ENCODE results near the gene OTC.

The OTC gene

DNA sequence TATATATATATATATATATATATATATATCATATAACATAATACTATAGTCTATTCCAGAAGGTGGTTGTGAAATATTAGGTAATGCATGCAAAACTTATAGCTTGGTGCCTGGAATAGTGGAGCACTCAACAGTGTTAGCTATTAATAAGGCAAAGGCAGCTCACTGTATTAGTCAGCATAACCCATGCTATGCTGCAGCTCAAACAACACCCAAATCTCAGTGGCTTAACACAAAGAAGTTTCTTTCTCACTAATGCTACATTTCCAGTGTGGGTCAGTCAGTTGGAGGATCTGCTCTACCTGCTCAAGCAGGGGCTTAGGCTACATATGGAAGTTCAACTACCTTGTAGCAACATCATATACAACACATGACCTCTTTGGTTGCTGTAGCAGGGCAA, 19.9 kb upstream of the OTC start:
- TF ChIP-seq, protein P1, sequence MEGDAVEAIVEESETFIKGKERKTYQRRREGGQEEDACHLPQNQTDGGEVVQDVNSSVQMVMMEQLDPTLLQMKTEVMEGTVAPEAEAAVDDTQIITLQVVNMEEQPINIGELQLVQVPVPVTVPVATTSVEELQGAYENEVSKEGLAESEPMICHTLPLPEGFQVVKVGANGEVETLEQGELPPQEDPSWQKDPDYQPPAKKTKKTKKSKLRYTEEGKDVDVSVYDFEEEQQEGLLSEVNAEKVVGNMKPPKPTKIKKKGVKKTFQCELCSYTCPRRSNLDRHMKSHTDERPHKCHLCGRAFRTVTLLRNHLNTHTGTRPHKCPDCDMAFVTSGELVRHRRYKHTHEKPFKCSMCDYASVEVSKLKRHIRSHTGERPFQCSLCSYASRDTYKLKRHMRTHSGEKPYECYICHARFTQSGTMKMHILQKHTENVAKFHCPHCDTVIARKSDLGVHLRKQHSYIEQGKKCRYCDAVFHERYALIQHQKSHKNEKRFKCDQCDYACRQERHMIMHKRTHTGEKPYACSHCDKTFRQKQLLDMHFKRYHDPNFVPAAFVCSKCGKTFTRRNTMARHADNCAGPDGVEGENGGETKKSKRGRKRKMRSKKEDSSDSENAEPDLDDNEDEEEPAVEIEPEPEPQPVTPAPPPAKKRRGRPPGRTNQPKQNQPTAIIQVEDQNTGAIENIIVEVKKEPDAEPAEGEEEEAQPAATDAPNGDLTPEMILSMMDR (conservative IDR thresholded peaks at IDR 0.05; ENCODE audit: low read depth) = no peak
- POLR2A ChIA-PET (ENCODE audit: low non-redundant PET) = no interaction called here
- no peak for DNase-seq (ENCODE audit: low spot score)
- CTCF ChIA-PET = no interaction called here
- H3K27ac ChIP-seq = no peak overlapping the region

- ChIA-PET POLR2A (ENCODE audit: low non-redundant PET) (no interaction called here), CTCF (interaction anchor here (0.6 kb wide), 1 partner anchor 386 kb away, joined by 5 read pairs; no protein-coding TSS in a partner anchor)
- DNase-seq (ENCODE audit: low spot score) = no peak
- TF ChIP-seq, protein P1 (conservative IDR thresholded peaks at IDR 0.05; ENCODE audit: low read depth) = no peak
- no peak overlapping the region for H3K27ac ChIP-seq
Observed at GRCh38 chrX:38335382-38335781, 17.0 kb upstream of the OTC start.

DNA sequence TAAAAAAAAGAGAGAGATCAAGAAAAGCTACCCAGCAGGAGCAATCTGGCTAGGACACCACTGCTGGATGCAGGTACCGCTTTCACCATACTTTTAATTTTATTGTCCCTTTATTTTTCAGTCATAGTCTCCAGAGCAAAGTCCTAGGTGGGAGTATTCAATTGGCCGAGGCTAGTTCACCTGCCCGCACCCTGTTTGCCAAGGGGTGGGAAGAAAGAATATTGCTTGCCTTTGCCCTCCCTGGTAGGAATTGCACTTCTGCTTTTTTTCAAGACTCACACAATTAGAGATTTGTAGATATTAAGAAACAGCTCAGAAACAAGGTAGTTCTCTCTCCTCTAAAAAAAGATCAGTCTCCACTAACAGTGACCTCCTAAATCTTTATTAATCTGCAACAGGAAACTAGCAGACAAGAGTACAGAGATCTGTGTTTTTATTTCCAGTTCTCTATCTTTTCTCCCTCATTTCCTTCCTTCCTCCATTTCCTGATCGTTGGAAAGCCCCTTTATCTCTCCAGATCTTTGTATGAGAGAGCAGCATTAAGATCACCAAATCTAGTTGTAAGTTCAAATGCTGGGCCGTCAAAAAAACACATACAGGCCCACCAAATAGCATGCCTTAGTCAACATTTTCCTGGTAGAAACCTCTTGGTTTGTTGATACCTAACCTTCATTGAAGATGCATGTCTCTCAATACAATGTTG, 15.7 kb upstream of the OTC start:
- POLR2A ChIA-PET (ENCODE audit: low non-redundant PET) = no interaction called here
- CTCF ChIA-PET = no interaction called here
- H3K27ac ChIP-seq = no peak overlapping the region
- no peak for DNase-seq (ENCODE audit: low spot score)
- TF ChIP-seq, protein P1 (conservative IDR thresholded peaks at IDR 0.05; ENCODE audit: low read depth) = no peak

DNA sequence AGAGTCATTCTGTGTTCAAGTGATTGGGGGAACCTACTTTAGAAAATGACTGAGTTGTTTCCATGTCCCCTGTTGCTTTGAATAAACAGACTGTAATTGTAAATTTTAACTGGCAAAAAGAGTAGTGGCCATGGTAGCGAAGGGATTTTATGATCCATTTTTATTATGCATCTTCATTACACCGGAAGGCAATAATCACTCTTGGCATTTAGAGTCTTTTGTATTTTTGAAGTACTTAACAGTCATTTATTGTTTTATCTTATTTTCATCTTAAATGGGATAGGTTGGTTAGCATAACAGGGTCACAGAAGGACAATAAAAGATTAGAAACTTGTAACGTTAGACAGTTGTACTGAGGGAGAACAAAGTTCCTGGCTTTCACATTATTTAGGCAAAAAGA, 11.0 kb upstream of the OTC start:
- POLR2A ChIA-PET (ENCODE audit: low non-redundant PET) = no interaction called here
- no peak overlapping the region for H3K27ac ChIP-seq

DNA sequence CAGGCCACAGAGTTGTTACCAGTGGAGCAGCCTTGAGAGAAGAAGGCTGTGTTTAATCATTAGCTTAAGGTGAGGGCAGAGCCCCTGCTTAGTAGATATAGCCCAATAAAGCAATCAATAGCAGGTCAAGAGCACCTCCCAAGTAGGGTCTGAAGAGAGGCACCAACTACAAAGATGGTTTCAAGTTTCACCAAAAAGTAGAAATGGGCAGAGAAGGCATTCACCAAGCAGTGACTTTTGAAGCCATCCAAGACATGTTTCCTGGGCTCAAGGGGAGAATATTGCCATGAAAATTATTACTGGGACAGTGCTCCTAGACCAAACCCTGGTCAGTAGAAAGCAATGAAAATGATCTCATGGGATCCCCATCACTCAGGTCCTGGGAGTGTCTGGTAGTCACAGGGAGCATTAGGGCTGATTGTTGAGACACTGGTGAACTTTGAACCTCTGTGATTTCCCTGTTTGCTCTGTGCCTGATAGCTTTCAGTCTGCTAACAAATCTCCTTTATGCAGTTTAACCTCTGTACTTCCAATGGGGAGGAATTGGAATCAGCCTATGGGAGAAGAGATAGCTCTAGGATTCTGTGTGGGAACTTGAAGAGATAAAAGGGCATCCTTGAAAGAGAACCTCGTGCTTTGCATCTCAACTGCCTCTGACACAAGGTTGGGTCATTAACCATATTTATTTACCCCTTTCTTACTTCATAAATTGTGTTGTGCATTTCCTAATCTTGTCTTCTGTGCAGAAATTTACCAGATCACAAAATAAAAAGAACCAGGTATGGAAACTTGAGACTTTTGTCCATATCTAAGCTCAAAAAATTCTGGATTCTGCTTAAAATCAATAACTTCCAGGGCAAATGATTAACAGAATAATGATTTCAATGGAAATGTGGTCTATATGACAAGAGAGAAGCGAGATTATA, 9.3 kb upstream of the OTC start:
- H3K27ac ChIP-seq = no peak overlapping the region
- TF ChIP-seq, protein P1 (conservative IDR thresholded peaks at IDR 0.05; ENCODE audit: low read depth) = no peak
- ChIA-PET POLR2A (ENCODE audit: low non-redundant PET) (no interaction called here), CTCF (no interaction called here)
- no peak for DNase-seq (ENCODE audit: low spot score)

More for the DNA sequence above, 11.0 kb upstream of the OTC start:
- DNase-seq (ENCODE audit: low spot score) = no peak
- TF ChIP-seq, protein P1 (conservative IDR thresholded peaks at IDR 0.05; ENCODE audit: low read depth) = no peak
- CTCF ChIA-PET = interaction anchor here (0.6 kb wide), 1 partner anchor 38 kb away, joined by 3 read pairs; no protein-coding TSS in a partner anchor

DNA sequence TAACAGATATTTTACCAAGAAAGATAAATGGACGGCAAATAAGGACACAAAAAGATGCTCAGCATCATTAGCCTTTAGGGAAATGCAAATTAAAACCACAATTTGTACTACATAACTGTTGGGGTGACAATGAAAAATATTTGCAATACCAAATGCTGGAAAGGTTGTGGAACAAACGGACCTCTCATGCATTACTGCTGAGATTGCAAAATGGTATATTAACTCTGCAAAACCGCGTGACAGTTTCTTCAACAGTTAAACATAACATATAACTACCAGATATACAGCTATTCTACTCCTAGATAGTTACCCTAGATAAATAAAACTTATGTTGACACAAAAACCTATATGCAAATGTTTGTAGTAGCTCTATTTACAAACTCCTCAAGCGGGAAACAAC, 6.3 kb upstream of the OTC start:
- ChIA-PET CTCF (no interaction called here), POLR2A (ENCODE audit: low non-redundant PET) (no interaction called here)
- H3K27ac ChIP-seq = no peak overlapping the region
- TF ChIP-seq, protein P1 (conservative IDR thresholded peaks at IDR 0.05; ENCODE audit: low read depth) = no peak
- DNase-seq (ENCODE audit: low spot score) = no peak

Data from RWPE1 (cell line).